ENCODE results near the gene ARPC3.
"Not testable (repeated sequence)": the region's sequence is repeated elsewhere in the genome, so short reads cannot be mapped to it uniquely, and the experiment has no call there.

- TF ChIP-seq POLR2A, CTCF (IDR thresholded peaks at IDR 0.05): not testable (repeated sequence)
Measured at GRCh38 chr12:110420644-110421043, 29.5 kb downstream of the ARPC3 start.

Data from thyroid gland (tissue), 4 donors.